Ovary (tissue), 3 donors: ENCODE measurements around the gene GADD45G.

Experiments
- CTCF ChIP-seq, 3 donors: fragments of 450-650 bp in 2 of 3; fragments of 200-600 bp in 1 of 3; IDR thresholded peaks; one replicate each; pipeline versions ENCODE4 v1.5.1 to v1.8.0; 2016 to 2022; ENCODE audit warnings: antibody characterized with exemption in 3 of 3, mild to moderate bottlenecking in 1 of 3
- POLR2A ChIP-seq: fragments of 450-650 bp; IDR thresholded peaks from one replicate; pipeline ENCODE4 v1.6.1; 2017; ENCODE audit warnings: antibody characterized with exemption, mild to moderate bottlenecking, moderate library complexity
- donor health status: DM: no; HTN: no; CAD: no.

GRCh38 chr9:89641980-89642379 lies 37.2 kb downstream of the GADD45G start:
- TF ChIP-seq CTCF (IDR thresholded peaks at IDR 0.05) (no peak), POLR2A (no peak)
